ENCODE data around the gene IFRD2. TPM values are rescaled to one million over a fixed set of nuclear protein-coding genes. Genes with fewer than 3 reads are reported as not detected.

Gene IFRD2
- total RNA-seq, 4 donors from 2014 or later: 42.0 to 129 (median 56.2) TPM

- no peak overlapping the region for H3K4me3 ChIP-seq
- no peaks in the 10 kb centered on the region for H3K27me3 ChIP-seq
- H3K4me1 ChIP-seq: peaks cover 0 to 83% (median 41%) of the 10 kb centered on the region in 4 donors
- DNase-seq (ENCODE audit: low spot score in 2 of 2): peak; percentile 59 to 79
- H3K27ac ChIP-seq: peak overlapping the region; percentile 72 to 99 (median 92)
- 19 to 22% methylated on average over 3 to 4 of the region's 4 CpGs for WGBS, 2 donors
- peaks cover 0 to 29% (median 0%) of the 10 kb centered on the region in 3 donors for H3K36me3 ChIP-seq
- no peaks in the 10 kb centered on the region for H3K9me3 ChIP-seq
- TF ChIP-seq EP300 (IDR thresholded peaks at IDR 0.05) (no peak), CTCF (IDR thresholded peaks at IDR 0.05) (peak; percentile 69 to 89 (median 80)), POLR2A (IDR thresholded peaks at IDR 0.05) (no peak)
These were observed 32.3 kb upstream of the IFRD2 start for GRCh38 chr3:50324351-50325112.

GRCh38 chr3:50323614-50324199 lies 31.5 kb upstream of the IFRD2 start:
- Histone ChIP-seq H3K4me3 (no peak overlapping the region), H3K27ac (peak overlapping the region; percentile 72 to 99 (median 92)), H3K9me3 (no peaks in the 10 kb centered on the region), H3K4me1 (peaks cover 0 to 86% (median 47%) of the 10 kb centered on the region in 4 donors), H3K27me3 (no peaks in the 10 kb centered on the region), H3K36me3 (peaks cover 0 to 32% (median 0%) of the 10 kb centered on the region in 3 donors)
- 29 to 34% methylated on average over 5 of the region's 5 CpGs for WGBS, 2 donors
- DNase-seq (ENCODE audit: low spot score in 2 of 2): no peak
- TF ChIP-seq EP300 (IDR thresholded peaks at IDR 0.05) (peak in 1 of 2 donors; percentile 53), CTCF (IDR thresholded peaks at IDR 0.05) (peak in 2 of 5 experiments; percentile 8 to 31), POLR2A (IDR thresholded peaks at IDR 0.05) (no peak)

- no peak for DNase-seq (ENCODE audit: low spot score in 2 of 2)
- H3K9me3 ChIP-seq: no peaks in the 10 kb centered on the region
- H3K4me1 ChIP-seq: peaks cover 0 to 86% (median 48%) of the 10 kb centered on the region in 4 donors
- H3K27me3 ChIP-seq: no peaks in the 10 kb centered on the region
- H3K4me3 ChIP-seq: no peak overlapping the region
- H3K27ac ChIP-seq: peak overlapping the region; percentile 72 to 99 (median 92)
- H3K36me3 ChIP-seq: peaks cover 0 to 38% (median 0%) of the 10 kb centered on the region in 3 donors
- TF ChIP-seq CTCF (IDR thresholded peaks at IDR 0.05) (no peak), POLR2A (IDR thresholded peaks at IDR 0.05) (no peak), EP300 (IDR thresholded peaks at IDR 0.05) (no peak)
- 30 to 33% methylated on average over 4 of the region's 4 CpGs for WGBS, 2 donors
These were observed 30.9 kb upstream of the IFRD2 start for GRCh38 chr3:50323092-50323600.

- no peak for DNase-seq (ENCODE audit: low spot score in 2 of 2)
- H3K4me1 ChIP-seq: peaks cover 0 to 90% (median 53%) of the 10 kb centered on the region in 4 donors
- 18 to 40% methylated on average over 15 to 28 of the region's 31 CpGs for WGBS, 2 donors
- peaks cover 0 to 43% (median 0%) of the 10 kb centered on the region in 3 donors for H3K36me3 ChIP-seq
- no peaks in the 10 kb centered on the region for H3K27me3 ChIP-seq
- peak within 1 kb of the TSS; percentile 72 to 99 (median 92) for H3K27ac ChIP-seq
- H3K9me3 ChIP-seq: no peaks in the 10 kb centered on the region
- TF ChIP-seq EP300 (IDR thresholded peaks at IDR 0.05) (peak; percentile 22 to 68), POLR2A (IDR thresholded peaks at IDR 0.05) (no peak)
- H3K4me3 ChIP-seq: peak within 1 kb of the TSS; percentile 63 to 79 (median 66)
These were observed 30.3 kb upstream of the IFRD2 start, which contains the start of gene HYAL2 for GRCh38 chr3:50322386-50323091. Gene HYAL2 (minus strand): TSS chr3:50322745. CDS start chr3:50320489, 2,256 bp downstream.

- no peak for DNase-seq (ENCODE audit: low spot score in 2 of 2)
- peak overlapping the region; percentile 63 to 79 (median 66) for H3K4me3 ChIP-seq
- TF ChIP-seq EP300 (IDR thresholded peaks at IDR 0.05): no peak
- no peak for TF ChIP-seq CTCF (IDR thresholded peaks at IDR 0.05)
- no peak for TF ChIP-seq POLR2A (IDR thresholded peaks at IDR 0.05)
- H3K9me3 ChIP-seq: no peaks in the 10 kb centered on the region
- 3 to 17% methylated on average over 1 to 11 of the region's 14 CpGs for WGBS, 2 donors
- no peaks in the 10 kb centered on the region for H3K27me3 ChIP-seq
- peaks cover 0 to 90% (median 52%) of the 10 kb centered on the region in 4 donors for H3K4me1 ChIP-seq
- H3K36me3 ChIP-seq: peaks cover 0 to 47% (median 0%) of the 10 kb centered on the region in 3 donors
- peak overlapping the region; percentile 72 to 99 (median 92) for H3K27ac ChIP-seq
These were observed 29.8 kb upstream of the IFRD2 start for GRCh38 chr3:50322115-50322385.
